Measurements from ENCODE around the gene IHH. TPM values are rescaled to one million over a fixed set of nuclear protein-coding genes. Genes with fewer than 3 reads are reported as not detected.

The IHH gene
- total RNA-seq, 2 experiments from 2014 or later, result not detected

GRCh38 chr2:219010873-219011272, 49.8 kb downstream of the IHH start:
- H3K9me3 Mint-ChIP-seq, result no peaks in the 10 kb centered on the region
- intact Hi-C loops (cut with DNase I, micrococcal nuclease), result no loop called here
- no peaks in the 10 kb centered on the region for H3K4me1 Mint-ChIP-seq (ENCODE audit: low read depth)
- H3K36me3 Mint-ChIP-seq (ENCODE audit: low read depth), result no peaks in the 10 kb centered on the region
- ATAC-seq (ENCODE audit: poor library complexity) (no peak), DNase-seq (no peak)
- Histone ChIP-seq H3K4me1 (ENCODE audit: insufficient read depth, low read length) (no peaks in the 10 kb centered on the region), H3K27ac (ENCODE audit: low read depth in 1 of 2, low read length in 2 of 2) (no peak overlapping the region), H3K36me3 (ENCODE audit: insufficient read depth, low read length) (no peaks in the 10 kb centered on the region), H3K9me3 (ENCODE audit: control insufficient read depth in 1 of 2, insufficient read depth in 1 of 2, low read length in 2 of 2) (peaks cover 0 to 2% of the 10 kb centered on the region in 2 experiments), H3K27me3 (ENCODE audit: control insufficient read depth in 1 of 2, insufficient read depth in 2 of 2, low read length in 2 of 2) (peaks cover 15 to 17% of the 10 kb centered on the region in 2 experiments), H3K4me3 (ENCODE audit: low read length) (no peak overlapping the region)
- no peak overlapping the region for H3K4me3 Mint-ChIP-seq
- peaks cover 50% of the 10 kb centered on the region for H3K27me3 Mint-ChIP-seq
- TF ChIP-seq CTCF (IDR thresholded peaks at IDR 0.05), result no peak
- CTCF ChIA-PET, result interaction anchor here (0.6 to 1.3 kb wide), 4 partner anchors 15 to 123 kb away, joined by 3 to 5 read pairs (median 4); no protein-coding TSS in a partner anchor
- POLR2A ChIA-PET, result no interaction called here
- no peak overlapping the region for H3K27ac Mint-ChIP-seq

GRCh38 chr2:219010162-219010756, 50.5 kb downstream of the IHH start:
- ATAC-seq (ENCODE audit: poor library complexity) (peak; percentile 71), DNase-seq (peak in 2 of 14 experiments; percentile 16 to 40)
- H3K4me3 Mint-ChIP-seq, result no peak overlapping the region
- no peaks in the 10 kb centered on the region for H3K4me1 Mint-ChIP-seq (ENCODE audit: low read depth)
- Histone ChIP-seq H3K27ac (ENCODE audit: low read depth in 1 of 2, low read length in 2 of 2) (no peak overlapping the region), H3K9me3 (ENCODE audit: control insufficient read depth in 1 of 2, insufficient read depth in 1 of 2, low read length in 2 of 2) (peaks cover 0 to 4% of the 10 kb centered on the region in 2 experiments), H3K4me3 (ENCODE audit: low read length) (no peak overlapping the region), H3K27me3 (ENCODE audit: control insufficient read depth in 1 of 2, insufficient read depth in 2 of 2, low read length in 2 of 2) (peaks cover 21% of the 10 kb centered on the region in 2 experiments), H3K36me3 (ENCODE audit: insufficient read depth, low read length) (no peaks in the 10 kb centered on the region), H3K4me1 (ENCODE audit: insufficient read depth, low read length) (no peaks in the 10 kb centered on the region)
- CTCF ChIA-PET, result interaction anchor here (0.6 to 1.3 kb wide), 3 partner anchors 14 to 124 kb away, joined by 3 to 5 read pairs (median 3); no protein-coding TSS in a partner anchor
- no peak overlapping the region for H3K27ac Mint-ChIP-seq
- intact Hi-C loops (cut with DNase I, micrococcal nuclease), result no loop called here
- POLR2A ChIA-PET, result no interaction called here
- H3K27me3 Mint-ChIP-seq, result peaks cover 53% of the 10 kb centered on the region
- peak; percentile 35 for TF ChIP-seq CTCF (IDR thresholded peaks at IDR 0.05)
- no peaks in the 10 kb centered on the region for H3K36me3 Mint-ChIP-seq (ENCODE audit: low read depth)
- H3K9me3 Mint-ChIP-seq, result no peaks in the 10 kb centered on the region

GRCh38 chr2:219009294-219009693, 51.4 kb downstream of the IHH start:
- Mint-ChIP-seq H3K36me3 (ENCODE audit: low read depth) (no peaks in the 10 kb centered on the region), H3K27me3 (peaks cover 62% of the 10 kb centered on the region), H3K27ac (no peak overlapping the region), H3K4me1 (ENCODE audit: low read depth) (no peaks in the 10 kb centered on the region), H3K4me3 (no peak overlapping the region), H3K9me3 (no peaks in the 10 kb centered on the region)
- CTCF ChIA-PET, result no interaction called here
- H3K27ac ChIP-seq (ENCODE audit: low read depth in 1 of 2, low read length in 2 of 2), result no peak overlapping the region
- no peaks in the 10 kb centered on the region for H3K4me1 ChIP-seq (ENCODE audit: insufficient read depth, low read length)
- ATAC-seq (ENCODE audit: poor library complexity), result no peak
- POLR2A ChIA-PET, result no interaction called here
- no peak for TF ChIP-seq CTCF (IDR thresholded peaks at IDR 0.05)
- no peak overlapping the region for H3K4me3 ChIP-seq (ENCODE audit: low read length)
- H3K9me3 ChIP-seq (ENCODE audit: control insufficient read depth in 1 of 2, insufficient read depth in 1 of 2, low read length in 2 of 2), result peaks cover 0 to 4% of the 10 kb centered on the region in 2 experiments
- H3K36me3 ChIP-seq (ENCODE audit: insufficient read depth, low read length), result no peaks in the 10 kb centered on the region
- H3K27me3 ChIP-seq (ENCODE audit: control insufficient read depth in 1 of 2, insufficient read depth in 2 of 2, low read length in 2 of 2), result peaks cover 27 to 29% of the 10 kb centered on the region in 2 experiments
- DNase-seq, result no peak
- intact Hi-C loops (cut with DNase I, micrococcal nuclease), result no loop called here

Small RNAs within 50 kb of the gene (microRNA-seq; reads per million reads assigned to microRNA genes)
- gene MIR3131 (ENCODE audit: borderline microRNAs expressed, borderline replicate concordance), result not detected

Other genes starting within 250 kb of the IHH start
- not detected for gene PRKAG3, start 229.1 kb downstream of the IHH start, total RNA-seq
- gene WNT6, start 201.1 kb downstream of the IHH start, total RNA-seq, result not detected
- gene WNT10A, start 180.1 kb downstream of the IHH start, total RNA-seq, result 1 to 10 TPM; 4.8 to 6.6 TPM
- not detected for gene CDK5R2, start 101.3 kb downstream of the IHH start, total RNA-seq
- gene FEV, start 75.7 kb downstream of the IHH start, total RNA-seq, result not detected
- not detected for gene CRYBA2, start 67.5 kb downstream of the IHH start, total RNA-seq
- not detected for gene CFAP65, start 19.4 kb downstream of the IHH start, total RNA-seq
- gene NHEJ1, start 99.9 kb upstream of the IHH start, total RNA-seq, result 1 to 10 TPM; 7.2 to 8.5 TPM
- gene SLC23A3, start 109.1 kb upstream of the IHH start, total RNA-seq, result under 1 TPM; 0.36 to 0.96 TPM
- gene CNPPD1, start 116.0 kb upstream of the IHH start, total RNA-seq, result 10 to 100 TPM; 42.3 to 43.4 TPM
- gene RETREG2, start 117.4 kb upstream of the IHH start, total RNA-seq, result 10 to 100 TPM; 82.3 to 83.2 TPM
- 10 to 100 TPM; 65.9 to 67.4 TPM for gene ZFAND2B, start 145.9 kb upstream of the IHH start, total RNA-seq
- gene ABCB6, start 158.0 kb upstream of the IHH start, total RNA-seq, result 1 to 10 TPM; 2.6 to 3.1 TPM
- gene ATG9A, start 168.7 kb upstream of the IHH start, total RNA-seq, result 100 to 1,000 TPM; 105 to 106 TPM
- 100 to 1,000 TPM; 128 to 135 TPM for gene ANKZF1, start 168.9 kb upstream of the IHH start, total RNA-seq
- gene GLB1L, start 184.5 kb upstream of the IHH start, total RNA-seq, result 1 to 10 TPM; 2.4 to 3.0 TPM
- gene STK16, start 184.6 kb upstream of the IHH start, total RNA-seq, result 10 to 100 TPM; 11.2 to 14.1 TPM
- gene TUBA4B, start 192.3 kb upstream of the IHH start, total RNA-seq, result not detected
- 100 to 1,000 TPM; 183 to 185 TPM for gene TUBA4A, start 193.0 kb upstream of the IHH start, total RNA-seq
- gene DNAJB2, start 218.4 kb upstream of the IHH start, total RNA-seq, result 100 to 1,000 TPM; 151 to 161 TPM
- gene PTPRN, start 248.5 kb upstream of the IHH start, total RNA-seq, result not detected